CD4-positive, alpha-beta T cell treated with Interleukin-15 for 1 hour (primary cell): ENCODE results near the gene RRAS2.
"Not testable (repeated sequence)": the region's sequence is repeated elsewhere in the genome, so short reads cannot be mapped to it uniquely, and the experiment has no call there.

Source experiments
- DNase-seq: peaks from one replicate; pipeline ENCODE4 v3.0.0-alpha.2; 2020

The RRAS2 gene

DNA sequence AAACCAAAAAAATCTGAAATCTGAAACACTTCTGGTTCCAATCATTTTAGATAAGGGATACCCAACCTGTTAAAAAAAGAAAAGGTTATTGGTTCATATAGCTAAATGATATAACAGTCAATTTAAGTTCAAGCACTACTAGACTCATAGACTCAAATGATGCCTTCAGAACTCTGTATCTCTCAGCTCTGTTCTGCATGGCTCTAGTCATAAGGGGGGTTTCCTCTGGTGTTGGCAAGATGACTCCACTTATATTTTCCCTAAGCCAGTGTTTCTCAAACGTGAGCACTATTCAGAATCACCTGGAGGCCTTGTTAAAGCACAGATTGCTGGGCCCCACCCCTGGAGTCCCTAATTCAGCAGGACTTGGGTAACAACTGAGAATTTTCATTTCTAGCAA is 11.5 kb upstream of the RRAS2 start:
- no peak for DNase-seq

DNA sequence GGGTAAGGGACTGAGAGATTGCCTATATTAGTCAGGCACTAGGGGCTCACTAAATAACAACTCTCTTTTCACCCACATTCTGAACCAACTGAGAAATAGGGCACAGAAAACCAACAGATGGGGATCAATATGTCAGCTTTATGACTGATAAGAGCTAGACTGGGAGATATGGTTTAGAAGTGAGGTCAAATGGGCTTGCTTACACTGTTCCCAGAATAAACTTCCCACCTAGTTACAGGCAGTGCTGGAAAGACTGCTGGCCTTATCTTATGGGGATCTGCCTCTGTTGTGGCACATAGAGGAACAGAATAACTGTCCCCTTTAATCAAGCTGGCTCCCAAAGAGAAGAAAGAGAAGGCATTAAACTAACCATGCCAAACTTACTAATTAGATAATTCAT is 10.6 kb upstream of the RRAS2 start:
- no peak for DNase-seq

DNA sequence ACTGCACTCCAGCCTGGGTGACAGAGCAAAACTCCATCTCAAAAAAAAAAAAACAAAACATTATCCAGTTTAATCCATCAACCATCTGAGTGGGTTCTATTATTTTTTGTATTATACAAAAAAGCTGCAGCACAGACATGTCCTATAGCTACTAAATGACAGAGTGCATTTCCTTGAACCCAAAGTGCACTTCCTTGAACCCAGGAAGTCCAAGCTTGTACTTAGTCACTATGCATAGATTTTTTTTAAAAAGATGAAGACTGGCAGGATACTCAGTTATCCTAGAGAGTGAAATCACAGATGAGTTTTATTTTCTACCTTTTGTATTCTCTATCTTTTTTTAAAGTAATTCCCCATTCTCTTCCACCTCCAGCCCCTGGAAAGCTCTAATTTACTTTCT is 8.0 kb upstream of the RRAS2 start:
- no peak for DNase-seq

DNA sequence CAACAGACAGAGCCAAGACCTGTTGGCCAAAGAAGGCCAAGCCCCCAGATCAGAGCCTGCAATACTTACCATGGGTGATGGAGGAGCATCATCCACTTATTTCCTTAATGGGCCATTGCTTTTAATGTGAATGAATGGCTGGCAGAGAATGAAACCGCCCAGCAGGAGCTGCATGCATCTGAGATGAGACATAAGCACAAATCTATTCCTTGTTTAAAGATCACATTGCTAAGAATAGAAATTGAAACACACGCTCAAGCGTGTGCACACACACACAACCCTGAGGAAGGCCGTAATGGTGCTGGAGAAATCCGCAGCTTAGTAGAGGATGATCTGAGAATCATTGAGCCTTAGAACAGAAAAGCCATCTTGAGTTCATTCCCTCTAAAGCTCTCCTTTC is 5.3 kb upstream of the RRAS2 start:
- DNase-seq = no peak

DNA sequence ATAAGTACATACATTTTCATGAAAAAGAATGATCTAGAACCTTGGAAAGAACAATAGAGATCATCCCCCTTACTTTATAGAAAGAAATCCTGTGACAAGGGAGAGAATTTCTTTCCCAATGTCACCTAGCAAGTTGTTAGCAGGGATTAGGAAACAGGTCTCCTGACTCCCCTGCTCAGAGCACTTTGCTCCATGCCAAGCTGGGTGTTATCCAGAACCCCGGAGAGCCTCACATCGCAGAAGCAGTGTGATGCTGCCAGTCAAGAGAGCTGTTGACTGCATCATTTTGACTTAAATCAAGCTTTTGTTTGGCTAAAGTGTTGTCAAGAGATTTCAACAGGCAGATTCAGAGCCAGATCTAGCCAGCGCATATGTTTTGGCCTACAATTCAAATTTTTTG is 3.6 kb upstream of the RRAS2 start:
- DNase-seq = no peak

DNA sequence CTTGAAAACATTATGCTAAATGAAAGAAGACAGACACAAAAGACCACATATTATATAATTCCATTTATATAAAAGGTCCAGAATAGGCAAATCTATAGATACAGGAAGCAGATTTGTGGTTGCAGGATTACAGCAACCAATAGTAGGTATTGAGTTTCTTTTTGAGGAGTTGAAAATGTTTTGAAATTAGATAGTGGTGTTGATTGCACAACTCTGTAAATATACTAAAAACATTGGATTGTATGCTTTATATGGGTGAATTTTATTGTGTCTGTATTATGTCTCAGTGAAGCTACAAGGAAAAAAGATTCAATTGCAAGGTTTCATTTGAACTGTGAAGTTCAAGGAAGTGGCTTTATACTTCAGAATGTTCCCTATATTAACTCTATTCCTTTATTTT is 3.0 kb upstream of the RRAS2 start:
- no peak for DNase-seq

DNA sequence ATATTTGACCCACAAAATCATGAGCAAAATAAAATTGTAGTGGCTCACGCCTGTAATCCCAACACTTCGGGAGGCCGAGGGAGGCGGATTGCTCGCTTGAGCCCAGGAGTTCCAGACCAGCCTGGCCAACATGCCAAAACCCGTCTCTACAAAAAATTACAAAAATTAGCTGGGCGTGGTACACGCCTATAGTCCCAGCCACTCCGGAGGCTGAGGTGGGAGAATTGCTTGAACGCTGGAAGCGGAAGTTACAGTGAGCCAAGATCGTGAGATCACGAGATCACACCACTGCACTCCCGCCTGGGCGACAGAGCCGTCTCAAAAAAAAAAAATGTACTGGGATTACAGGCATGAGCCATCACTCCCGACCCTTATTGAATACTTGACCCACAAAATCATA is 2.0 kb upstream of the RRAS2 start:
- no peak for DNase-seq

DNA sequence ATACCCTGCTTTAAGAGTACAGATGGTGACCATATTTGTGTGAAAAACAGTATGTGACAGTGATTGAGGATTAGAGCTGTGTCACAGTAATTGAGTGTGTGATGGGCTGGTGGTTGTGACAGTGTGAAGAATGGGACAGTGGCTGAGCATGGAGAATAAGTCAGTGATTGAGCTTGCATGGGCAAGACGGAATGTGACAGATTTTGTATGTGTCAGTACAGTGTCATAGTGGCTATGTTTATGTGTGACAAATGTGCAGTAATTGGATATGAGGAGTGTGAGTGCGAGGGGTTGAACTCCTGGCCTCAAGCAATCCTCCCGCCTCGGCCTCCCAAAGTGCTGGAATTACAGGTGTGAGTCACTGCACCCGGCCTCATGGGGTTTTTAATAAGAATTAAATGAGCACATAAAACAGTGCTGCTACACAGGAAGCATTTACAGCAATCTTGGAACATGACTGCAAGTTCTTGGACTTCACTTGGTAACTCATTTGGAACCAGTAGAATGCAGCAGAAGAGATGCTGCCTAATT is 583 bp upstream of the RRAS2 start:
- no peak for DNase-seq

DNA sequence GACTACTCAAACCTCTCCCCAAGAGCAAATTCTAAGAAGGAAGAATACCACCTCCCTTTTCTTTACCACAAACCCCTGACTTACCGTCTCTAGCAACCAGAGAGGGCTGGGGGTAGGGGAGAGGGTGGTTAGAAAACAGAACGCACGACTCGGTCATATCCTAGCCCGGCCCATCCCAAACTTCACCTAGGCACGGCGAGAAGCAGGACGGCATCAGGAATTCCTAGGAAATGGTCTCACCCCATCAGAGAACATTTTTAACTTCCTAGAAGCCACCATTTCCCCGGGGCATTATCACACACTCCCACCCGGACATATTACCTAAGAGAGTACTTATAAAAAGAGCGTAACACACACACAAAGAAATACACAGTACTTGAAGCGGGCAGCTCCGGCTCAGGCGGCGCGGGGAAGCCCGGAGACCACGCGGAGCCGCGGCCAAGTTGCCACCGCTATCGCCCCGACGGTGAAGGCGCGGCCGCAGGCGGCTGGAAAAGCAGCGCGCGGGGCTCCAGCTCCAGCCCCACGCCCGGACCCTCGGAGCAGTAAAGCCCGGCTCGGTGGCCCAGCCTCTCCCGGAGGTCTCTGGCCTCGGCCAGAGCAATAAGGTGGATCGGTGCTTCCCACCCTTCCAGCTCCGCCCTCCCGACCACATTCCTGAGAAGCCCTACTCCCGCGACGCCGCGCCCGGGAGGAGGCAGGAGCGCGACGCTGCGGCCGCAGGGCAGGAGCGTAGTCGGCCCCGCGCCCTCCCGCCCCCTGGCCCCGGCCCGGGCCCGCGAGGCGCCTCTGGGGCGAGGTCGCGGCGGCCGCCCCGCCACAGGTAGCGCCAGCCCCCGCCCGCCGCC is 878 bp downstream of the RRAS2 start:
- DNase-seq = peak; percentile 24

DNA sequence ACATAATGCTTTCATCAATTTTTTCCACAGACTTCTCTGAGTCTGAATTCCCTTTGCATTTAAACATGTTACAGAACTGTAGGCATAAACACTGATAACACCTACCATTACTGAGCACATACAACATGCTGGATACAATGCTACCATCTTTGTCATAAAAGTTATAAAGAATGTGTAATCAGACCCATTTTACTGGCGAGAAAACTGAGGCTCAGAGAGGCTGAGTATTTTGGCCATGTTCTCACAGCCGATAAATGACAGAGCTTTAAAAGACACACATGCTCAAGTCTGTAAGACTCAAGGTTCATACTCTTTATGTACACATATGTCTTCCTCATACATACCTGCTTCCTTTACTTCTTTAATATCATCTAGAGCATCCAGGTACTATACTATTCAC is 2.6 kb downstream of the RRAS2 start:
- DNase-seq = no peak

DNA sequence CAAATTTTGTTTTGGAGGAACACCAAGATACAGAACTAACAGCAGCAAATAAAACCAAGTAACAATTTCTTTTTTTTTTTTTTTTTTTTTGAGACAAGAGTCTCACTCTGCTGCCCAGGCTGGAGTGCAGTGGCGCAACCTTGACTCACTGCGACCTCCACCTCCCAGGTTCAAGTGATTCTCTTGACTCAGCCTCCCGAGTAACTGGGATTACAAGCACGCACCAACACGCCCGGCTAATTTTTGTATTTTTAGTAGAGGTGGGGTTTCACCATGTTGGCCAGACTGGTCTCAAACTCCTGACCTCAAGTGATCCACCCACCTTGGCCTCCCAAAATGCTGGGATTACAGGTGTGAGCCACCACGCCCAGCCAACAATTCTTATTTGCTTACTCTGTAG is 4.4 kb downstream of the RRAS2 start:
- DNase-seq = not testable (repeated sequence)

DNA sequence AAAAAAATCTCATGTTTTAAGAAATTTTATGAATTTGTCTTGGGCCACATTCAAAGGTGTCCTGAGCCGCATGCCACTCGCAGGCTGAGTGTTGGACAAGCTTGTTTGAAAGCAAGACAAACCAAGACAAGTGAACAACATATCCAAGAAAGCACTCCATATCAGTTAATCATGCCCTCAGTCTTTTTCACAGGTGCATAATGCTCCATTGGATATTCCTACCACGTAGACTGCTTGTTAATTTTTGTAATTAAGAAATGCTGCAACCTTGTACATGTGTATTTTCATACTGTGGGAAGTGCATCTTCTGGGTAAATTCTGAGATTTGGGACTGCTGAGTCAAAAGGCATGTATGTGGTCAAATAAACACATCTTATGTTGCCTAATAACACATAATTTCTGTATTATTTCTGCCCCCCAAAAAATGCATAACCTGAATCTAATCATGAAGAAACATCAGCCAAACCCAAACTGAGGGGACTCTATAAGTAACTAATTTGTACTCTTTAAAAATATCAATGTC is 8.2 kb downstream of the RRAS2 start:
- no peak for DNase-seq

DNA sequence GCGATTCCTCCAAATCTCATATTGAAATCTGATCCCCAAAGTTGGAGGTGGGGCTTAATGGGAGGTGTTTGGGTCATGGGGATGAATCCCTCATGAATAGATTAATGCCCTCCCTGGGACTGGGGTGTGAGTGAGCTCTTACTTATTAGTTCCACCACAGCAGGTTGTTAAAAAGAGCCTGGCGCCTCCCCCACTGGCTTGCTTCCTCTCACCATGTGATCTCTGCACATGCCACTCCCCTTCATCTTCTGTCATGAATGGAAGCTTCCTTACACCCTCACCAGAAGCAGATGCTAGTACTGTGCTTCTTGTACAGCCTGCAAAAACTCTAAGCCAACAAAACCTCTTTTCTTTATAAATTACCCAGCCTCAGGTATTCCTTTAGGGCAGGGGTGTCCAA is 8.8 kb downstream of the RRAS2 start:
- DNase-seq = no peak

DNA sequence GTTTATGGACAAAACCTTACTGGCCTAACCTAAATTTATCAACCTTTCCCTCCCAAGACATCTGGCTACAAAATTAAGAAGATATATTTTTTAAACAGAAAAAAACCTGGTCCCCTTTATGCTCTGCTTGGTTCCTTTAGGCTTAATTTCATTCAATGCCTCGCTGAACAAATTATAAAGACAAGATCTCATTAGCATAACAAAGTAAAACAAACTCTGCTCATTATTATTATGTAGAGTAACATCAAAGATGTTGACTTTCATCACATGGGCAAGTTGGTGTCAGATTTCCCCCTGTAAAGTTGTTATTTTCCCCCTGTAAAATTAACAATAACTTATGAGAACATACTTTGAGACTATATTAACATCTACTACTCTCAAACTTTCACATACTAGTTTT is 11.0 kb downstream of the RRAS2 start:
- DNase-seq = no peak

DNA sequence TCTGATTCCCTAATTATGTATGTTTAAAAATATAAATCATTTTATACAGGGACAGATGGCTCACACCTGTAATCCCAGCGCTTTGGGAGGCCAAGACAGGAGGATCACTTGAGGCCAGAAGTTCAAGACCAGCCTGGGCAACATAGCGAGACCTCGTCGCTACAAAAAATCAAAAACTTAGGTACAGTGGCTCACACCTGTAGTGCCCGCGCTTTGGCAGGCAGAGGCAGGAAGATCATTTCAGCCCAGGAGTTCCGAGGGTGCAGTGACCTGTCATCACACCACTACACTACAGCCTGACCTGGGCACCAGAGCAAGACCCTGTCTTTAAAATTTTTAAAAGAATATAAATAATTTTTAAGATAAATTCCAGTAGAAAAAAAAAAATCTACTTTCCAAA is 11.5 kb downstream of the RRAS2 start:
- DNase-seq = no peak

DNA sequence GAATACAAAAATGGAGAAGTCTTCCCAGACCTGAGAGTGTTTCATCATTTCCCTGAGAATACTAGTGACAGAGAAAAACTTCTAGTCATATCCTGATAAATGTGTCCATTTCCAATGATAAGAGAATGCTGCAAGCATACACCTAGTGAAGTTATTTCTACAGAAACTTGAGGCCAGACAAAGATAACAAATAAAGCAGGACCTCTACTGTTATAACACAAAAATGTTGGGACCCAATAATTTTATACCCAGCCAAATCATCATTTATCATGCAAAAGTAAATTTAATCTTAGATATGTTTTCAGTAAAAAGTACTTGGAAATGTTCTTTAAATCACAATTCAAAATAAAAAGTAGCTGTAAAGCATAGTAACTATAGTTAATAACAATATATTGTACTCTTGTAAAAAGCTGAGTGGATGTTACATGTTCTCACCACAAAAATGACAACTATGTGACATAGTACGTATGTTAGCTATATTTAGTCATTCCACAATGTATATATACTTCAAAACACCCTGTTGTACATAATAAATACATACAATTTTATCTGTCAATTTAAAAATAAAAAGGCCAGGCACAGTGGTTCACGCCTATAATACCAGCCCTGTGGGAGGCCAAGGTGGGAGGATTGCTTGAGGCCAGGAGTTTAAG is 12.6 kb downstream of the RRAS2 start:
- no peak for DNase-seq

DNA sequence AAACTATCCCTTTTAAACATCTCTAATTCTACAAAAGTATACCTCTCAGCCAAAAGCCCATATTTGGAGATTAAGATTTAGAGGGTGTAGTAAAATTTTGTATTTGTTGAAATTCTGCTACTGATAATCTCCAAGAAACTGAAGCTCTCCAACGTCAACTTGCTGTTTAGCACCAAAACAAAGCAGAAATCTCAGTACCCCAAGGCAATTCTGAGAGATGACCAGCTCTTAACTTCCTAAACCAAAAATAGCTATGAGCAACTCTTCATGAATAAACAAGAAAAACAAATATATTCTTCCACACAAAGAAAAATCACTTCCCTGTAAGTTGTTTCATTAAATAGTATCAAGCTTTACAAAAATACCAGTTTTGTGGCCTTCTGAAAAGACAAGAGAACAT is 13.3 kb downstream of the RRAS2 start:
- no peak for DNase-seq

DNA sequence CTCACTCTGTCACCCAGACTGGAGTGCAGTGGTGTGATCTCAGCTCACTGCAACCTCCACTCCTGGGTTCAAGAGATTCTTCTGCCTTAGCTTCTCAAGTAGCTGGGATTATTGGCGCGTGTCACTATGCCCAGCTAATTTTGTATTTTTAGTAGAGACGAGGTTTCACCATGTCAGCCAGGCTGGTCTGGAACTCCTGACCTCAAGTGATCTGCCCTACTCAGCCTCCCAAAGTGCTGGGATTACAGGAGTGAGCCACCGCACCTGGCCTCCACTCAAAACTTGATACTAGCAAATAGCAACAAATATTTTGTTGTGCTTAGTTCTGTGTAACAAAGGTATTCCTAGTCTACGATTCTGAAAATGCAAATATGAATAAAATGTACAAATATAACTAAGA is 14.0 kb downstream of the RRAS2 start:
- DNase-seq = not testable (repeated sequence)

DNA sequence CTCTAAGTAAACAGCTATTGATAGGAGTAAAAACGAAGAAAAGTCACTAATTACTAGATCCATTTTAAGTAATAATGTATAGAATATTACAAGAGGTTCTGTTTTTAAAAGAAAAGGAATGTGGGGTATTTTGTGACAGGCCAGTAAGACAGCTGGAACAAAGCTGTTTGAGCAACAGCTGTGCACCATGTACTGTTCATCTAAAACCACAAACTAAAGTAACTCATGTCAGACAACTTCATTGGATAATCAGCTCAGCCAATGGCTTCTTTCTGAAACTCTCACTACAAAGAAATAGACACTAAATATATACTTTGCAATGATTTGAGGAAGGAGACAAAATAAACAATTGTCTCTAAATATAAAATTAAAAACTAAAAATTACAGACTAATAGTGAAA is 16.1 kb downstream of the RRAS2 start:
- no peak for DNase-seq

DNA sequence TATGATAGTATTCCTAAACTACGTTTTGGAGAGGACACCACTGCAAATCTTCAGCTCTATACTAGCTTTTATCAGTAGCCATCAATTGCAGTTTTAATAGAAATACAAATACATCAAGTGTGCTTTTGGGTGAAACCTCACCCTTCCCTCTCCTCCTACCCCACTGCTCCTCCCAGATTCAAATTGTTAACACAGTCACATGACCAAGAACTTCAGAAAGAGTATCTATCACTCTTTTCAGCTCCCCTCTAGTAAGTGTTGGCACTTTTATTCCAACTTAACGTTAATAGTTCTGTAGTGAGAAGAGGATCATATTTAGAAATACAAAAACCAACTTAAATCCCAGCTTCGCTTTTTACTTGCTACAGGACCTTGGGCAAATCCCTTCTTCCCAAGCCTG is 17.0 kb downstream of the RRAS2 start:
- DNase-seq = no peak

DNA sequence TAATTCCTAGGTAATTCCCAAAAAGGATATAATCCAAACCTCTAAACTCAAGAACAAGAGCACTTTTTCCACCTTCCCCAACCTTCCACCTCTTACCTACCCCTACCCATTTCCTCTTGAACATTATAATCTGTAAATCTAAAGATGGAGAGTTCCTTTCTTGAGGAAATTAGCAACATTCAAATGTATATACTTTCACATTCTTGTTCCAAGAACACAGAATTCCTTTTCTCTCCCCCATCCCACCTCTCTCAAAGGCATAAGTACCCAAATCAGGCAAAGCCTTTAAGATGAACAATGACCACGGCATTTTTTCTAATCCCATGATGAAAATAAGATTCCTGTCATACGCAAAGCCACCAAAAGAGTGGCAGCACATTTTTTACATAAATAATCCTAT is 18.3 kb downstream of the RRAS2 start:
- DNase-seq = no peak

DNA sequence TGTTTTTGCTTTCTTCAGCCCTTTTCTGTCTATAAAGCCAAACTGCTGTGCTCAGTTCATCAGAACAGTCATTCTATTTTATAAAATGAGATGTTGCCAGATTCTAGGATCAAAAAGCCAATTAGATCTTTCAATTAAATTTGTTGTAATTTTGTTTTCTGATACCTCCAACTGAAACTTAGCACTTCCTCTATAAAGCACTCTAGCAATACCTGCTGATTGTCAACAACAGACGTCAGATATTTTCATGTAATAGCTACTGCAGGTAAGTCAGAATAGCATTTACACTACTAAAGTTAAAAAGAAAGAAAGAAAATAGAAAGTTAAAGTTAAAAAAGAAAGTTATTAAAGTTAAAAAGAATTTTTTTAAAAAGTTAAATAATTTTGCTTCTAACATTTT is 19.6 kb downstream of the RRAS2 start:
- no peak for DNase-seq

DNA sequence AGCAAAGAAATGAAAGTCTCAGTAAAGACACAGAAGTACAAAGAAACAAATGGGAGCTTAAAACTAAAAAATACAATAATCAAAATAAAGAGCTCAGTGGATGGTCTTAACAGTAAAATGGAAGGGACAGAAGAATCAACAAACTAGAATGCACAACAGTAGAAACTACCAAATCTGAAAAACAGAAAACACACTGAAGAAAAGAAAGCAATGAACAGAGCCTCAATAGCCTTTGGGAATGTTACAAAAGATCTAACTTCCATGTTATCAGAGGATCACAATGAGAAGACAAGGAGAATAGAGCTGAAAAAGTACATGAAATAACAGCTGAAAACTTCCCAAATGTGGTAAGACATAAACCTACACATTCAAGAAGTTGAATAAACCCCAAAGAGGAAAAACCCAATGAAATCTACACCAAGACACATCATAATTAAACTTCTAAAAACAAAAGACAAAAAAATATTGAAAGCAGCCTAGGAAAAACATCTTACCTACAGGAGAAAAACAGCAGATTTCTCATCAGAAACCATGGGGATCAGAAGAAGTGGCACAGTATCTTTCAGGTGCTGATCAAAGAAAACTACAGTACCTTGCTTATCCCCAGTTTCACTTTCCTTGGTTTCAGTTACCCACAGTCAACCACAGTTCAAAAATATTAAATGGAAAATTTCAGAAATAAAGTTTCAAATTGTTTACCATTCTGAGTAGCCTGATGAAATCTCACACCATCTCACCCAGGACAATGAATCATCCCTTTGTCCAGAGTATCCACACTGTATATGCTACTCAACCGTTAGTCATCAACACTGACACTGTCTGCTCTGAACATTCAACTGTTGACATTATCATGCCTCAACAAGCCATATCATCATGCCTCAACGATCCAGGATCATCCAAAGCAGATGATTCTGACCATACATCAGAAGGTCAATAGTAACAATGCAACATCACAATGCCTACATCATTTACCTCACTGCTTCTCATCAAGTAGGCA is 22.2 kb downstream of the RRAS2 start:
- DNase-seq = no peak
